ENCODE data around the gene ASTN2.

DNA sequence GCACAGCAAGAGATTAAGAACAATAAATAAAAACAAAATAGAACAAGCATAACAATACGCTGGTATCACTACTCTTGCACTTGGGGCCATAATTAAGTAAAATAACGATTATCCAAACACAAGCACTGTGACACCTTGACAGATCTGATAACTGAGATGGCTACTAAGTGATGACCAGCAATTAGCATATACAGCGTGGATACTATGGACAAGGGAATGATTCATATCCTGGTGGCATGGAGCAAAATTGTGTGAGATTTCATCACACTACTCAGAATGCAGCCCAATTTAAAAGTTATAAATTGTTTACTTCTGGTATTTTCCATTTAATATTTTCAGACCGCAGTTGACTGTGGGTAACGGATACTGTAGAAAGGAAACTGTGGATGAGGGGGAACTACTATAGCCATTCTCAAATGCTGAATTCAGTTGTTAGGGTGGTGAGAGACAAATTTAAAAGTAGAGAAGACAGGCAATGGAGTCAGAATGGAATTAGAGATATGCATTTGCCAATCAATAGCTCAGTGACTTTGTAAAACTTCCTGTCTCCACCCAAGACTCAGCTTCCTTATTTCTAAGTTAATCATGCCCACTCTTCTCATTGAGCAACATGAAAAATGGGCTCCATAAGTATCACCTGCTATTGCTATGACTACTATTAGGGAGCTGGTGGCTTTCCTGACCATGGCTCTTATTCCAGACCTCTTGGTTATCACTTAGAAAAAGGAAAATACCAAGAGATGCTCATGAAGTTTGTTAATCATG is 427.0 kb downstream of the ASTN2 start:
- TF ChIP-seq, protein P1, sequence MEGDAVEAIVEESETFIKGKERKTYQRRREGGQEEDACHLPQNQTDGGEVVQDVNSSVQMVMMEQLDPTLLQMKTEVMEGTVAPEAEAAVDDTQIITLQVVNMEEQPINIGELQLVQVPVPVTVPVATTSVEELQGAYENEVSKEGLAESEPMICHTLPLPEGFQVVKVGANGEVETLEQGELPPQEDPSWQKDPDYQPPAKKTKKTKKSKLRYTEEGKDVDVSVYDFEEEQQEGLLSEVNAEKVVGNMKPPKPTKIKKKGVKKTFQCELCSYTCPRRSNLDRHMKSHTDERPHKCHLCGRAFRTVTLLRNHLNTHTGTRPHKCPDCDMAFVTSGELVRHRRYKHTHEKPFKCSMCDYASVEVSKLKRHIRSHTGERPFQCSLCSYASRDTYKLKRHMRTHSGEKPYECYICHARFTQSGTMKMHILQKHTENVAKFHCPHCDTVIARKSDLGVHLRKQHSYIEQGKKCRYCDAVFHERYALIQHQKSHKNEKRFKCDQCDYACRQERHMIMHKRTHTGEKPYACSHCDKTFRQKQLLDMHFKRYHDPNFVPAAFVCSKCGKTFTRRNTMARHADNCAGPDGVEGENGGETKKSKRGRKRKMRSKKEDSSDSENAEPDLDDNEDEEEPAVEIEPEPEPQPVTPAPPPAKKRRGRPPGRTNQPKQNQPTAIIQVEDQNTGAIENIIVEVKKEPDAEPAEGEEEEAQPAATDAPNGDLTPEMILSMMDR (conservative IDR thresholded peaks at IDR 0.05 in 1 of 2, IDR thresholded peaks at IDR 0.05 in 1 of 2; ENCODE audit: extremely low read depth in 1 of 2, insufficient read depth in 1 of 2, low read depth in 1 of 2, low read length in 2 of 2) = no peak
- TF ChIP-seq EZH2 (IDR thresholded peaks at IDR 0.05; ENCODE audit: borderline replicate concordance, low read length) = no peak
